Measurements from ENCODE around the gene PHACTR1. TPM values are rescaled to one million over a fixed set of nuclear protein-coding genes. Genes with fewer than 3 reads are reported as not detected.

The PHACTR1 gene
- total RNA-seq, 1 donor from 2014 or later: 1.6 TPM

- no peak for ATAC-seq
Measured at GRCh38 chr6:13212096-13212495, 495.5 kb downstream of the PHACTR1 start.

- no peak for ATAC-seq
Measured at GRCh38 chr6:13212538-13212937, 496.0 kb downstream of the PHACTR1 start.

DNA sequence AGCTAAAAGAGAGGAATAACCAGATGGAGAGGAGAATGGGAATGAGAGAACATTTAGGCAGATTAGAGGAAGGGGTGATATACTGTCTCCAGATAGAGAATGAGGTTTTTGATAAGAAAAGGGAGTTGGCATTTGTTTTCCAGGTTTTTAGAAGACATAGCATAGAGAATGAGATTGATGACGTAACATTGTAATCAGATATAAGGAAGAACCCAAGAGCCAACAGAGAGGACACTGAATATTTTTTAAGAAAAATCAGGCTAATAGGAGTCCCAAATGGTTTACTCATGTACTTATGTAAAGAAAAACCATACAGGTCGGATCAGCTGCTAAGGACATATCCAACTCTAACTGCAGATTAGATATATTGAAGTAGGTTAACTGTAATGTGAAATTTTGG lies 498.8 kb downstream of the PHACTR1 start:
- ATAC-seq: no peak

GRCh38 chr6:13216236-13217014 lies 499.9 kb downstream of the PHACTR1 start:
- no peak for ATAC-seq

GRCh38 chr6:13217206-13217905 lies 500.8 kb downstream of the PHACTR1 start:
- no peak for ATAC-seq

GRCh38 chr6:13220266-13220665 lies 503.7 kb downstream of the PHACTR1 start:
- no peak for ATAC-seq

GRCh38 chr6:13222048-13222447 lies 505.5 kb downstream of the PHACTR1 start:
- no peak for ATAC-seq

DNA sequence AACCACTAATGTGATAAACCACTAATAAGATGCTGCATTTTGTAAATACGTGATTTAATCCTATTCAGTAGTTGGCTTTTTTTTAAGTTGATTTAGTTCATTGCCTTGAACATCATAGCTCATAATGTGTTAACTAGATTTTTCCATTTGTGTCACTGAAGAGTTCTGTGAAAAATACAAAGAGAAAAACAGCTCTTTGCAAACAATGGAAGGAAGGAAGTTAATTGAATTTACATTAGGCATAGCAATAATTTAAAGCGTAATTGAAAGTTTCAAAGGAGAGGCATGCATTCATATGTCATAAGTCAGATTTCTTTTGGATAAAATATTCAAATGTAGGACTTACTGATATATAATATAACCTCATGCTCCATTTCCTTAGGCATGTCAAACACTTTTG lies 509.5 kb downstream of the PHACTR1 start:
- ATAC-seq: no peak

GRCh38 chr6:13228264-13229204 lies 512.0 kb downstream of the PHACTR1 start:
- no peak for ATAC-seq

- ATAC-seq: peak; percentile 8
Measured at GRCh38 chr6:13229205-13230085, 512.9 kb downstream of the PHACTR1 start.

DNA sequence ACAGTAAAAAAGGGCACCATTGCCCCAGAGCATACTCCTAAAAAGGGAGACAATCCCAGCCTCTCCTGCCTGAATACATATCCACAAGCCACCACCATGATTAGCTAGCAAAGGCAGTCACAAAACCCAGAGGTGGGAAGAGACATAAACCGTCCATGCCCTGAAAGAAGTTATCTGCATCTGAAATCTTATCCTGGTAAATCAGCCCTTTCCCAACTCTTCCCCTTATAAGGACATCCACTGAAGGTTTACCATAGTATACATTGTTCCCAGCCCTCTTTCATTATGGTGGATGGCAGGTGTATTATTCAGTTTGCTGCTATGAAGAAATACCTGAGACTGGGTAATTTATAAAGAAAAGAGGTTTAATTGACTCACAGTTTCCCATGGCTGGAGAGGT lies 516.5 kb downstream of the PHACTR1 start:
- ATAC-seq: no peak

- ATAC-seq: no peak
Measured at GRCh38 chr6:13234130-13234529, 517.6 kb downstream of the PHACTR1 start.

DNA sequence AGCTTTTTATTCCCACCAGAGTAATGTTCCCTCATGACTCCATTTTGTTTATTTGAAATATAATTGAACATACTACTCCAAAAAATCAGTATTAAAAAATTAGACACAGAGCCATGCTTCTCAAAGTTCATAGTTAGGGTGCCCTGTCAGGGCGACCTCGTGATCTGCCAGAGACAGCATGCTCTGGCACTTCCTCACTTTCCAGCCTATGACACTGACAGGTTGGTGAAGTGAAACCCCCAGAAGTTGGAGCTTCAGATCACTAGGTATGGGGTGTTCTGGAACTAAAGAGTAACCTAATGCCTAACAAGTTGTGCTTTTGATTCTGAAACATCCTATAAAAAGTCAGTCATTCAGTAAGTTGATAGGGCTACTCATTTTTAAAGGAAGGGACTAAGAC lies 518.8 kb downstream of the PHACTR1 start:
- ATAC-seq: no peak

- no peak for ATAC-seq
Measured at GRCh38 chr6:13237318-13237717, 520.8 kb downstream of the PHACTR1 start.

DNA sequence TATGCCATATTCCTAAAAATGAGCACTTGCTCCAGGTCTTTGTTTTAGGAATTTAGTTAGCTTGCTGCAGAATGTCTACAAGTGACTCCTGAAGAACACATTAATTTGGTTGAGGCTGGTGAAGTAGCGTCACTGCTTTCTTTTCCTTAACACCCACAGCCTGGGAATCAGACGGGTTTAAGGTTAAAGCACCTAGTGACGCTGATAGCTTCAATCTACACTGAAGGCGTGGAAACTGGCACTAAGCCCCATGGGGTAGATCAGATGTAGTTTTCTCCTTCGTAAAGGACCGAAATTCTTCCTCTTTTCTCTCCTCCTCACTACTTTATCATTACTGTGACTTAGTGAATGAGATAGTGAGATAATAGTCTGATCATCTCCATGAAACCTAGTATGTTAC lies 521.5 kb downstream of the PHACTR1 start:
- ATAC-seq: no peak

DNA sequence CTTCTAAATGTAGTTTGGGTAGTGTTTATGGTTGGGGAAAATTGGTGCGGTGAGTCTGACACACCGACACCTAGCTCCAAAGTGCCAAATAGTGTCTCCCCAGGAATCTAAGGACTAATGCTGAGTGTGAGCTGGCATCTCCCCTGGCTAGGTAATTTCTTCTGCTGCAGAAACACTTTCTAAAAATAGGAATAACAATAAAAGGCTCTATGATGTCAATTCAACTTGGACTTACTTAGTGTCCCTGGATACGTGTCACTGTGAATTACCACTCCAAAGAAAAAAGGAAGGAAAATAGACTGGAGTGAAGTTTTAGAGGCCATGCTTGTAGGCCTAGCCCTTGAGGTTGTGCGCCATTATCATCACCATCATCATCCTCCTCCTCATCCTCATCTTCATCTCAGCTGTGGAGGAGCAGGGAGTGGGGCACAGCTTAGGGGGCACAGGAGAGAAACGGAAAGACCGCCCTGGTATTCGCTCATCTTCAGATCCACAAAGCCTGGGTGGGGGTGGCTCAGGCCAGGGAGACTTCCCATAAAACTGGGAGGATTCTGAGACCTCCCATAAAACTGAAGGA lies 522.2 kb downstream of the PHACTR1 start:
- no peak for ATAC-seq

- no peak for ATAC-seq
Measured at GRCh38 chr6:13239530-13240455, 523.2 kb downstream of the PHACTR1 start.

DNA sequence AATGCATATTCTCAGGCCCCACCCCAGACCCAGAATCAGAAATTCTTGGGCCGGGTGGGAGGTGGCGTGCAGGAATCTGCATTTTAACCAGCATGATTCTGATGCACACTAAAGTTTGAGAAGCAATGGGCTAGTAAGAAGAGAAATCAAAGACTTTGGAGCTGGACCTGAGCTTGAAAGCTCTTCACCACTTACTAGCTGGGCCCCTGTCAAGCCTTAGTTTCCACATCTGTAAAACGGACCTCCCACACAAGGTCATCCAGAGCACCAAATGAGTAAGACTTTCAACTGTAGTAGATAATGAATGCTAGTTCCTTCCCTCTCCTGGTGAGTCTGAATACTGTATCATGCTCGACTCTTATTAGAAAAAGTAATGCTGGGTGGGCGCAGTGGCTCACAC lies 524.8 kb downstream of the PHACTR1 start:
- no peak for ATAC-seq

DNA sequence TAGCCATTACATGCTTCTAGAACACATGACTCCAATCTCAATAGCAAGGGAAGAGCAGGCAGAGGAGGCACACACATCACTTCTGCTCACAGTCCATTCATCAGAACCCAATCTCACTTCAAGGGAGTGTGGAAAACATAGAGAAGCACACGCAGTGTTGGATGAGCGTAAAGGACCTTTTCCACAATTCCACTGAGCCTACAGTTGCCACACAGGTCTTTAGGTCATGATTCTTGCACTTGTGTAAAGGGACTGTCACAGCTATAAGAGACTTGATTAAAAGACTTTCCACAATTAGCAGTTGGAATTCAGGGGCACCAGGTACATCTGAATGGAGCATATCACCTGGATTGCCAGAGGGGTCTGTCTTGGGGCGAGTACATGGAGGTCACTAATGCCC lies 525.6 kb downstream of the PHACTR1 start:
- ATAC-seq: no peak

DNA sequence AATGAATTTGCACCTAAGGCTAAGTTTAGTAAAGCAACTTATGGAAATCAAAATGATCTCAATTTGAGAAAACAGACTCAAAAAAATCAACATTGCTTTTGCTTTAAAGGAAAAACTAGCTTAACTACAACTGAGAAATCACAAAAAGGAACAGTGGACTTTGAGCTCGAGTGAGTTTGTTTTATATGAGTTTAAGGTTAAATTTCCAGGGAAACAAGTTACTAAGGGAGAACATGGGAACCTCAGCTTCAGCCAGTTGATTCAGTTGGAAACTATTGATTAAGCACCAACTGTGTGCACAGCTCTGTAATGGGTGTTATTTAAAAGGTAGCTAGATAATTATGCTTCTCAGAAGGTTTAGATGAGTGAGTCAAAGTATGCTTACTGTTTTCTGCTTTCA lies 526.0 kb downstream of the PHACTR1 start:
- no peak for ATAC-seq

- ATAC-seq: no peak
Measured at GRCh38 chr6:13243033-13243432, 526.5 kb downstream of the PHACTR1 start.
